IPS-18c (cell line): Measurements from ENCODE around the gene SEMA7A.
A peak's percentile ranks its signal among the peaks of the same experiment; 100 is the strongest.

ENCODE experiments used
- H3K4me3 ChIP-seq: 2 replicates; pipeline ENCODE4 v1.7.0; 2013; ENCODE audit warnings: low read depth, mild to moderate bottlenecking, low read length, moderate library complexity; ENCODE audit not compliant: insufficient read depth
- H3K9me3 ChIP-seq: one replicate; pipeline ENCODE4 v1.6.1; 2013; ENCODE audit warnings: mild to moderate bottlenecking, low read length, moderate library complexity; ENCODE audit not compliant: control insufficient read depth, insufficient read depth

SEMA7A gene

DNA sequence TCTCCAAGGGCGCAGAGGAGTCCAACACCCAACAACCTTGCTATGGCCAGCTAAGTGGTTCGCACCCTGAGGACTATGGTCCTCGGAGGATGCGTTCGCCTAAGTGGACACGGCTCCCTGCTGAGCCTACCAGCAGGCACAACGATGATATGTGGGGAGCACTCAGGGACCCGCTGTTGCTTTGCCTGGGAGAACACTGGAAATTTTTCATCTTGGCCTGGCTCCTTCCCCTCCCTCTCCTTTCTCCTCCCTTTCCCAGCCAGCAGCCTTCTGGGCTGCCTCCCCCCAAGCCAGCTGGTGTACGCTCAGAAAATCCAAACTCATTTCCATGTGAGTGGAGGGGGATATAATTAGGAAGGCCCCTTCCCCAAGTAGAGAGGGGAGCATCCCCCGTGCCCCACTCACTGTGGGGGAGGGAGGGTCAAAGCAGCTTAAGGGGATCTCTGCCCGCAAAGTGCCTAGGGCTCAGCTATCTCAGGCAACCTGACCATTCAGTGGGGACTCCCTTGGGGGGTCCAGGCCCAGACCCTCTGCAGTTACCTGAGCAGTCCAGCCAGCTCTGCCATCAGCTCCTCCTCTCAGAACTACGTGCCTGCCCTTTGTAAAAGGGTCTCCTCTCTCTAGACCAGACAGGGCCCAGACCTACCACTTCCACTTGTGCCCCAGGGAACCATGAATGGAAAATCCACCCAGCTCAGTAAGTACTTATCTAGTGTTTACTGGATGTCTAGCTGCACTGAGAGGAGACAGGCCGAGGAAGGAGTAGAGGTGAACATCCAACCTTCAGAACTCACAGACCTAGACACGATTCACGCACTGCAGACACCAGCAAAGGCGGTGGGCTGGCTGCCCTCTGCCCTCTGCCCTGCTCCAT, 742 bp upstream of the SEMA7A start:
- Histone ChIP-seq H3K4me3 (peak overlapping the region; percentile 79), H3K9me3 (no peaks in the 10 kb centered on the region)

DNA sequence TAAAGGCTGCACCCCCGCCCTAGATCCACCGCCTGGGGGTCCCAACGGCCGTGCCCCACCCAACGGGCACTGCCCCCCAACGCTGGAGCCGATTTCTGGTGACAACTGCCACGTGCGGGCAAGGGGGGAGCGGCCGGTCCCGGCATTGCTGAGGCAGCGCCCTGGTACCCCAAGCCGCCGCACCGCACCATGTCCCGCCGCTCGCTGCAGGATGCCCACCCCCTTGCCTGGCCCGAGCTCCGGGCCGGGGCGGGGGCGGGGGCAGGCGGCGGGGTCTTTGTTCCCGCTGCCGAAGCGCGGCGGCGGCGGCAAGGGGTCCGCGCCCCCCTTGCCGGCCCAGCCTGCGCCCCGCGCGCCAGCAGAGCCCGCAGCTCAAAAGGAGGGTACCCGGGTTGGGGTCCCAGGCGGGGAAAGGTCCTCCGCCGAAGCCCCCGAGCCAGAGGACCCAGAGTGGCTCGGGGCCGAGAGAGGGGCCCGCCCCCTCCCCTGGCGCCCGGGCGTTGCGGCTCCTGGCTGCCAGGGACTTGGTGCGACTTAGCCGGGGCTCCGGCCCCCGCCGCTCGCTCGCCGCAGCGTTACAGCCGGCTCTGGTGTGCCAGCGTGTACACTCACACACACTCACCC, 678 bp downstream of the SEMA7A start:
- Histone ChIP-seq H3K9me3 (no peaks in the 10 kb centered on the region), H3K4me3 (peak overlapping the region; percentile 79)

DNA sequence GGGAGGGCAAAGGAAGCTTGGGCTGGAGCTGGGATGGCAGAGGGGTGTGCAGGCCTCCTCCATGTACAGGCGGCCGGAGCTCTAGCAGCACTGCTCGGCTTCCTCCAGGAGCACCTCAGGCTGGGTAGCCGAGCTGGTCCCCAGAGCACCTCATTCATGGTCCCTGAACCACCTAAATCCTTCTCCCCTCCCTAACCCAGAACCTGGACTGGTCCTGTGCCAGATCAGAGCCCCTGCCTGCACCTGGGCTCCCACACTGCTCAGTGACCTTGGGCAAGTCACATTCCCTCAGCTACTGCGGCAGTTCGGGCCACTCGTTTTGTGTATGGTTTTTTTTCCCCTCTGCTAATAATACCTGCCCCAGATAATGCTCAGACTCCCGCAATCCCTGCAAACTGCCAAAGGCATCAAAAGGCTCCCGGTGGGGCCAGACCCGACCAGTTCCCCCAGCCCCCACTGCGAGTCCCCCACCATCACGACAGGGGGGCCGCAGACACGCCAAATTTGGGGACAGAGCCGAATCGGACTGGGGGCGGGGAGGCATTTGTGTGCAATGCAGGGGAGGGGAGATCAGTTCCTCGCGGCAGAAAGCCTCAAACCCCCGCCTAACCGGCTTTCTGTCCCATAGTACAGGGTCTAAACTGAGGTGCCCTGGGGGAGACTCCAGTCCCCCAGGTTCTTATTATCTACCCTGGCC, 1.3 kb downstream of the SEMA7A start:
- Histone ChIP-seq H3K9me3 (no peaks in the 10 kb centered on the region), H3K4me3 (peak overlapping the region; percentile 79)

DNA sequence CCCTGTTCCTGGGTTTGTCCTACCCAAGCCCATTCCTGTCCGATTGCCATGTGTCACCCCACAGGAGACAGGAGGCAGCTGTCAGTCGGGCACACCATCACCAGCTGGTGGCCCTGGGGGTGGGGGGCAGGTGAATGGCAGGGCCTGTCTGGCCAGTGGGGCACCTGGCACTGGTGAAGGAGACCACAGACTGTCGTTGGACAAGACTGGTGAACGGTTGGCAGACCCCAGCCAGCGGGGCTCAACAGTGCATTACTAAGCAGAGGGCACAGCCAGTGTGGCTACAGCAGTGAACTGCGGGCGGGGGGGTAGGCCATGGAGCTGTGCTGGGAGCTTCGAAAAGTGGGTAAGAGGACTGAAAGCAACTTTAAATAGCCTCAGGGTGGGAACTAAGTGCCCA, 2.1 kb downstream of the SEMA7A start:
- no peaks in the 10 kb centered on the region for H3K9me3 ChIP-seq
- H3K4me3 ChIP-seq: no peak overlapping the region

DNA sequence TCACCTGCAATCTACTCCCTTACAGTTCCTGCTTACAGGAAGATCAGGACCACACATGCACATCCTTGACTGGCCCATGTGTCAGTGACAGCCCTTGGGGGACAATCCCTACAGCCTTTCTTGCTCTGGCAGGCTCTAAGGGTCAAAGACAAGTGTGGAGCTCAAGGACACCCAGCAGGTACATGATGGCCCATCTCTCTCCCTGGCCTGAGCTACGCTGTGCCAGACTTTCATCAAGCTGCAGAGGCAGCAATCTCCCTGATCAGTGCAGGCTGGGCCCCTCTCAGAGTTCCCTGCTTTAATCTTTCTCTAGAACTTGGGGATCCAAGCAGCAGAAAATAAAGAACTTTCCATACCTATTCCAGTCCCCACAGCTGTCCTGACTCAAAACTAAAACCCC, 2.6 kb downstream of the SEMA7A start:
- no peaks in the 10 kb centered on the region for H3K9me3 ChIP-seq
- H3K4me3 ChIP-seq: no peak overlapping the region

DNA sequence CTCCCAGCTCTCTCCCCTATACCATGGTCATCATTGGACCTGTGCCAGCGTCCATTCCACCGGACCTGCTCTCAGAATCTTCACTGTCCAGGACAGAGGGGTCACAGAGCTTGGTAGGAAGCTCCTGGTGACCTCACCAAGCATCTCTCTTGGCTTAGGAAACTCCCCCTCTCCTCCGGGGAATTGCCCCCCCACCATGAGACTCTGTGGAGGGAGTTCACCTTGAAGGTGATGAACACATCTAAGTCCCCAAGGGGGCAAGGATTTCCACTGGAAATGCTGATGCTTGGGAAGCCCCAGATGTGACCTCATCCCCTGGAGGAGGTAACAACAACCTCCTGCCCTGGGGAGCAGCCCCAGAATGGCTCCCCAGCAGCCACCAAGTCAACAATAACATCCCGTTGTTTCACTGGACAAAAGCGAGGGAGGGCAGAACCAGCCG, 3.2 kb downstream of the SEMA7A start:
- no peaks in the 10 kb centered on the region for H3K9me3 ChIP-seq
- H3K4me3 ChIP-seq: no peak overlapping the region

DNA sequence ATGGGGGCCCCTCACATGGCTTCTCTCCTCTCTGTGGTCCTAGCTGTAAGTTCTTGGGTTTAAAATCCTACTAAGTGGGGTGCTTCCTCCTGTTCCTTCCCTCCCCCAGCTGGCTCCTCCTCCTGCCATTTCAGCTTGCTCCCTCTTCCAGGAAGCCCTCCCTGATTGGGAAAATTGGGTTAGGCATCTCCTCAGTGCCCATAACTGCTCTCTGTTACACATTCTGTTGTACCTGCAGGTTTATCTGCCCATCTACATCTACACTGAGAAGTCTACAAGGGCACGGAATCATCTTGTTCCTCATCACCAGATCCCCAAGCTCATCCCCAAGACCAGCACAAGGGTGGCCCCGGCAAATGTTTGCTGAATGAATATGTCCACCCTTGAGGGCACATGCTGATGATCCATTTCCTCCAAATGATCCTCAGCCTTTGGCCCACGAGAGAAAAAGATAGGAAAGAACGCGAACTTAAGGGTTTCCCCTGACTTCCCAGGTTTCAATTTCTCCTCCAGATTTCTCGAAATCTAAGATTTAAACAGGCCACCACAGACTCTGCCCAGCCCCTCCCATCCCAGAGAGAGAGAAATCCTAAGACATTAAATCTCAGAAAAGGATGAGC, 3.9 kb downstream of the SEMA7A start:
- no peak overlapping the region for H3K4me3 ChIP-seq
- H3K9me3 ChIP-seq: no peaks in the 10 kb centered on the region

DNA sequence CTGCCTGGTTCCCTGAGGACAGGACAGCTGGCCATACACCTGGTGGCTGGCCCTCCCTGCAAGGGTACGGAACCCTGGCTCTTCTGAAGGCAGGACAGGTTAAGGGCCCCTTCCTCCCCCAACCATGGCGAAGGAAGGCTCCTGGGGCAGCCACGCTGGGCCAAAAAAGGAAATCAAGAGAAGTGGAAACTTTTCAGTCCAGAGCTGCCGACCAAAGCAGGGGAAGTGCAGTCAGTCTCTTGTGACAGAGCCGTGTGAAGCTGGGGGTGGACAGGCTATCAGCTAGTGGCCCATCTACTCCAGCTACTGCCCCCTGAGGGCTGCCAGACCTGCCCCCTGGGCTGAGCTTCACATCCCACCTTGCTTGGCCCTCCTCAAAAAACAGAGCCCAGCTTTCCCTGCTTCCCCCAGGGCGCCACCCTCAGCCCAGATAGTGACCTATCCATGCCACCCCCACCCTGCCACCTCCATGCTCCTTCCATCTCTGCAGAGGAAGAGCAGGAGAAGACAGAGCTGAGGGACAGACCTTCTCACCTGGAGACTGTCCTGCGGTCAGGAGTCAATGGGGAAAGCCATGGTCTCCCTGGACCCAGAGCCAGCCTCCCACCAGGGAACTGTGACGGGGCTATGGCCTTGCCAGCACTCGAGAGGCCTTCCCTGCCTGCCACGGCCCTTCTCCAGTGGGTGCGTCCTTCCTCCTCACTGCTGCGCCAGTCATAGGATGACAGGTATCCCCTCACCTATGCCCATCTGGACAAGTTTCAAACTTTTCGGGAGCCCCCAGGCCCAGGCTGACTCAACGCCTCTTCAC, 4.6 kb downstream of the SEMA7A start:
- Histone ChIP-seq H3K9me3 (no peaks in the 10 kb centered on the region), H3K4me3 (no peak overlapping the region)

DNA sequence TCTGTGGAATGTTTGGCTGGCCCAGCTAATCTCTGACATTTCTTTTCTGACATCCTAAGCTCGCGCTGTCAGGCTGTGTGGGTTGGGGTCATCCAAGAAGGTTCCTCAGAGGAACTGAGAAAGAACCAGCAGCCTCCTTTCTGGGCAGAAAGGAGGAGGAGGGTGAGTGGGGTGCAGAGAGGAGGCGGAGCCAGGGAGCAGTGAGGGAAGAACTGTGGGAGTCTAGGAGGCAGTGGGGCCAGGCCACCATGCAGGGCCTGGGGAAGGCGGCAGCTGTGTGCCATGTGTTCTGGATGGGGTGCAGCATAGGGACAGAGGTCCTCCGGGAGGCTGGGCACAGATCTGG, 5.3 kb downstream of the SEMA7A start:
- H3K9me3 ChIP-seq: no peaks in the 10 kb centered on the region
- H3K4me3 ChIP-seq: no peak overlapping the region

DNA sequence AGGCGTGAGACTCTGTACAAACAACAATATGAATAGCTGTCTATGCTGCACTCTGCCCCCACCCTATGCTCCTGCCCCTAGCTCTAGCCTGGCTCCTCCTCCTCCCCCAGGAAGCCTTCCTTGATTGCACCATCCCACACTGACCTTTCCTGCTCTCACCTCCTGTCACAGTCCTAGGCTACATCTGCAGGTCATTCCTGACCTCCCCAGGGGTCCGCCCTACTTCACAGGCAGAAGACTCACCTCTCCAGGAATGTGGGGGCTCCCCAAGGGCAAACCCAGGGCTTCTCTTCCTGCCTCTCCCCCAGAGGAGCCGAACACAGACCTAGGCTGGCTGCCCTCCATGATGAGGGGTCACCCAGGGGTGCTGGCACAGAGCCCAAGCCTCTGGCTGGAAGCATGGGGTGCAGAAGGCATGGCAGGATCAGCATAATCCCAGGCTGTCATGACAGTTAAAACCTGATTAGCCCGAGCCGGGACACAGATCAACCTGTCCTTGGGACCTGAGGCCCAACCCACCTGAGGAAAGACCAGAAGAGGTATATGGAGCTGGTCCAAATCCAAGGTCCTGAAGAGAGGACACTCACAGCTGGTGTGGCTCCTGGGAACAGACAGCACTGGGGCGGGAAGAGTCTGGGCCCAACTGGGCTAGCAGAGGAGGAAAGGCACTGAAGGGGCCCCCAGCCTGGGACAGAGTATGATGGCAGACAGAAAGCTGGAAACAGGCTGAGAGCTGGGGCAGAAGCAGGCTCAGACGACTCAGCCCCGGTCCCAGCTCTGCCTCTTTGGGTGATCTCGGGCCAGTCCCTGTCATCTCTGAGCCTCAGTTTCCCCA, 5.9 kb downstream of the SEMA7A start:
- no peaks in the 10 kb centered on the region for H3K9me3 ChIP-seq
- no peak overlapping the region for H3K4me3 ChIP-seq

DNA sequence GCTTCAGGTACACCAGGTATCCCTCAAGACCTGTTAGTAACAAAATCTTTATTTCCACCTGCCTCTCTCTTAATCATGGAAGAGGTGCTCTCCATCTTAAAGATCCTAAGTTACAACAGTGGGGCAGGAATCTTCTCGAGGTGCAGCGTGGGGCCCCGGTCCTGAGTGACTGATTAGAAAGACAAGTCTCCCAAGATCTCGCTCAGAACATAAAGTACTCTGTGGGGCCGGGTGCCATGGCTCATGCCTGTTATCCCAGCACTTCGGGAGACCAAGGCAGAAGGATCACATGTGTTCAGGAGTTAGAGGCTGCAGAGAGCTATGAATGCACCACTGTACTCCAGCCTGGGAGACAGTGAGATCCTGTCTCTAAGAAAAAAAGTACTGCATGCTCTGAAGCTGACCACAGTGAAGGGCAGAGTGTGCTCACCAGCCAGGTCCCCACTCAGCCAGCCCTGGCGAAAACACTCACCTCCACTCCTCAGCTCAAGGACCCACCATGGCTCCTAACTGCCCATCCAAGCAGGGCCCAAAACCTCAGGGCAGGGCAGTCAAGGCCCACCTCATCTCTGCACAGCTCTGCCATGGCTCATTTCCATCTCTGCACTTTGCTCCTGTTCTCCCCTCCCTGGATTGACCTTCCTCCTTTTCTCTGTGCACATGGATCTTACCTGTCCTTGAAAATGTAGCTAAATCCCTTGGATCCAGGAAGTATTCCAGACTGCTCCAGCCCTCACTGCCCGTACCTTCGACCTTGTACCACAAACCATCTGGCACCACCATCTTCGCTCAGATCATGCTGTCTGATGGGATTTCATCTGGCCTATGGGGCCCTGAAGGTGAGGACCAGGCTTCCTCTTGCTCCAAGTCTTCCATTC, 7.1 kb downstream of the SEMA7A start:
- no peak overlapping the region for H3K4me3 ChIP-seq
- H3K9me3 ChIP-seq: no peaks in the 10 kb centered on the region

DNA sequence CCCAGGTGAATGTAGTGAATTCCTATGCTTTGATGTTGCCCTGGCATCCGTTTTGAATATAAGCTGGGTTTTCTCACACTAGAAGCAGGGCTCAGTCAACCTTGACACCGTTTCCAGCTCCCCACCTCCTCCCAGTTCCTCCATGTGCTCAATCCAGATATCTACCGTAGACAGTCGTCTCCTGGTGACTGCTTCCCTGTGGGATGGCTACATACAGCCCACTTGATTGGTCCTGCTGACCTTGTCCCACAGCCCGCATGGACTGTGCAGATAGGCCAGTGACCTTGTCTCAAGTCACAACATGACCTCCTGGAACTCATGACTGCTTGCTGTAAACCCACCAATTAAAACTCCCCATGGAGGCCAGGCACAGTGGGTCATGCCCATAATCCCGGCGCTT, 8.1 kb downstream of the SEMA7A start:
- H3K4me3 ChIP-seq: no peak overlapping the region
- no peaks in the 10 kb centered on the region for H3K9me3 ChIP-seq

DNA sequence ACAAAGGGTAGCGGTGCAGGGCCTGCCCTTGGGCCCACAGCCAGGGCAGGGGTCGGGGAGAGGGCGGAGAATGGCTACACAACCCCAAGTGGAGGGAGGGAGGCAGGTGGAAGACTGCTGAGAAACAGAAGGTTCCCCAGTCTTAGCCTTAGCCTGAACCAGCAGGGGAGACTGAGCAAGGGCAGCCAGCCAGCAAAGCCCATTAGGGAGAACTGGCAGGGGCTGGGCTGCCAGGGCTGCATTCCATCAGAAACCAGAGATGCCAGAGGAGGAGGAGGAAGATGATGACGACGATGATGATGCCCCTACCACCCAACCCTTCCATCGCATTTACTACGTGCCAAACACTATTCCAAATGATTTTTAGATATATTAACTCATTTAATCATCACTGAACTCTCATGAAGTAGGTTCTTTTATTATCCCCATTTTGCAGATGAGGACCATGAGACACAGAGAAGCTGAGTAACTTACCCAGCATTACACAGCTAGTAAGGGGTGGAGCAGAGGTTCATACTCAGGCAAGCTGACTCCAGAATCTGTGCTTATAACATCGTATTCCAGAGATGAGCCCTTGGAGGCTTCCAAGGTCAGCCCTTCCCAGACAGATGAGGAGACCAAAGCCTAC, 8.7 kb downstream of the SEMA7A start:
- no peaks in the 10 kb centered on the region for H3K9me3 ChIP-seq
- H3K4me3 ChIP-seq: no peak overlapping the region

DNA sequence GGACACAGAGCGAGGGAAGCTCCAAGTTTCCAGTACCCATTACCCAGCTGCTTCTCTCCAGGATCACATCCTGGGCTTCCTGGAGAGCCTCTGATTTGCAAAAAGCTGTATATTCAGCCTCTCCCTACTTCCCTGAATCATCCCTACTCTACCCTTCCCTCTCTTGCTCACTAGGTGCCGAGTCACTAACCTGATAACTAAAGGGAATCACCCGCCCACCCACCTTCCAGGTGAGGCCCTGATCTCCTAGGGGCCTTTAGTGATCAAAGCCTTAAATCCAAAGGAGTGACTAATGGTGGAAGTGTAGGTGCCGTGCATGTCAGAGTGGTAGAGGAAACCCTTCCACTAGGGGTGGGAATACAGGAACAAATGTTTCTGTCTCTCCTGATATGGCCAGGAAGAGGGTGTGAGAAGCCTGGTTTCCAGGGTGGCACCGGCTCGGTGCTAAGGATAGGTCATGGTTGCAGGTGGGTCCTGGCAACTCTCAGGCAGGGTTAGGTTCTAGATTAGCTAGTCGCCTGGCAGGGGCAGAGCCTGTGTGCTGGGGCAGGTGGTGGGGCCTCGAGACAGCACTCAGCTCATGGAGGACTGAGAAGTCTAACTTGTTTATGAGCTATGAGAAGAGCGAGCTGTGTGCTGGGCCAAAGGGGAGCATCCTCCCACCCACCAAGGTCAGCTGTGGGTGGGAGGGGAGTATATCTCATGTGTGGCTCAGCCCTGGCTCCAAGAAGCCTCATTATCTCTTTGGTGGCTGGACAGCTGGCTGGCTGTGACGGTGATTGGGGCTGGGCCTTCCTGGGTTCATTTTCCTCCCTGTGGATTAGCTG, 10.1 kb downstream of the SEMA7A start:
- Histone ChIP-seq H3K4me3 (no peak overlapping the region), H3K9me3 (no peaks in the 10 kb centered on the region)
